LNCAP (cell line): ENCODE measurements around the gene PCNX3.

ENCODE experiments used
- CTCF ChIP-seq: fragments of 450-650 bp; IDR thresholded peaks from 2 replicates; pipeline ENCODE4 v1.5.1; 2017; ENCODE audit warnings: mild to moderate bottlenecking

PCNX3 gene

DNA sequence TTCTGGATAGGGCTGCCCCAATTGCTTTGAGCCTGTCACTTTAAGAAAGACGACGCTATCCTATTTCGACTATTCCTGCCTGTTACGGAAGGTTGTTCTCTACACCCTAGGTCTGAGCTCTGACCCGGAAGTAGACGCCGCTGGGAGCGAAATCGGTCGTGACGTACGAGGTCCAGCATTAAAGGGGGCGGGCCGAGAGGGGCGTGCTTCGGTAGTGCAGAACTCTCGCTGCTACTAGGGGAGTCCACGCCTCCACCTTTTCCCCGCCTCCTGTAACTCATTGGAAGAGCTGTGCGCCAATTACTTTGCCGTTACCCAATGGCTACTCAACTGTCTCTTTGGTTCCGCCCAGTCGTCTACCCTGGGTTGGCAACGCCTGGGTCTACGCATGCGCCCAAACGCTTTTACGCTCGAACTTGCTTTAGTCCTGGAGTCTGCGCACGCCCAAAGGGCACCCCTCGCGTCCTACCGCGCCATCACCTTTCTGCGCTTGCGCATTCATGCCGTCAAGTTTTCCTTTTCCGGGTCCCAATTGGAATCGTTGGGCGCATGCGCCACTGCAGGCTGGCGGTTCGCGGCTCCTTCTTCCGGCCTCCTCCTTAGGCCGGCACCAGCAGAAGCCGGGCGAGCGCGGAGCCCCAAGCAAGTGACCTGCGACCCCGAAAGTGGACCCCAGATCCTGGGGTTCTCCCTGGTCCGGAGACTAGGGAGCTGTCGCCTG lies at the start of gene PCNX3:
TSS of gene PCNX3 (plus strand) at position 548 of the 721 bp plus-strand sequence. CDS start 536 bp downstream, outside the sequence.
- TF ChIP-seq CTCF, result no peak

GRCh38 chr11:65569164-65569972 lies 46.2 kb upstream of the PCNX3 start:
- TF ChIP-seq CTCF, result no peak

- peak; percentile 55; the same call in 1 of the 2 replicates for TF ChIP-seq CTCF
Measured at GRCh38 chr11:65569973-65570918, 45.3 kb upstream of the PCNX3 start, which contains the start of gene ZNRD2. TSS of gene ZNRD2 (plus strand) at chr11:65570477. CDS start at chr11:65570492, 15 bp downstream.

DNA sequence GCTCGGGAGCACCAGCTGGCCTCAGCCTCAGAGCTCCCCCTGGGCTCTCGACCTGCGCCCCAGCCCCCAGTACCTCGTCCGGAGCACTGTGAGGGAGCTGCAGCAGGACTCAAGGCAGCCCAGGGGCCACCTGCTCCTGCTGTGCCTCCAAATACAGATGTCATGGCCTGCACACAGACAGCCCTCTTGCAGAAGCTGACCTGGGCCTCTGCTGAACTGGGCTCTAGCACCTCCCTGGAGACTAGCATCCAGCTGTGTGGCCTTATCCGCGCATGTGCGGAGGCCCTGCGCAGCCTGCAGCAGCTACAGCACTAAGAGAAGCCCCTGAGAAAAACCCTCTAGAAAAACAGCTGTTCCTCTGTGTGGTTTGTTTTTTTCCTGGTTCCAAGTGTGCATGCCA lies 44.2 kb upstream of the PCNX3 start:
- TF ChIP-seq CTCF, result no peak

GRCh38 chr11:65571940-65572339 lies 43.6 kb upstream of the PCNX3 start:
- TF ChIP-seq CTCF, result peak; percentile 36; the same call in 1 of the 2 replicates

DNA sequence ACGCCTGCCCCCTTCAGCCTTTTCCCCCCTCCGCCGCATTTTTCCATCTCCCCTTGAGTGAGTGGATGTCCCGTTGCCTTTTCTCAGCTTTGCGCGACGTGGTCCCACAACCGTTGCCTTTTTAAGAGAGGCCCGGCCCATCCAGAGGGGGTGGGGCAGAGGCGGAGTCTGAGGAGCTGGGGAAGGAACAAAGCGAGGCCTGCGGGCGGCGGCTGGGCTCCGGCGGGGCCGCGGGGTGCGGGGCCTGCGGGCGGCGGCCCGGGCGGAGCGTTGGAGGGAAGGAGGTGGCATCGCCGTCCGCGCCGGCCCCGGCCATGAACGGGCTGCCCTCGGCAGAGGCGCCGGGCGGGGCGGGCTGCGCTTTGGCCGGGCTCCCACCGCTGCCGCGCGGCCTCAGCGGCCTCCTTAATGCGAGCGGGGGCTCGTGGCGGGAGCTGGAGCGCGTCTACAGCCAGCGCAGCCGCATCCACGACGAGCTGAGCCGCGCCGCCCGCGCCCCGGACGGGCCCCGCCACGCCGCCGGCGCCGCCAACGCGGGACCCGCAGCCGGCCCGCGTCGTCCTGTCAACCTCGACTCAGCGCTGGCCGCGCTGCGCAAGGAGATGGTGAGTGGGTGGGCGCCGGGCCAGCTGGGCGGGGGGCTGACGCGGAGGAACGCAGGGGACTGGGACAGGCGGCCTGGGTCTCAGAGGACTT lies 43.1 kb upstream of the PCNX3 start, which contains the start of gene FAM89B:
TSS of gene FAM89B (plus strand) at position 183 of the 696 bp plus-strand sequence. CDS start at position 315, 132 bp downstream.
- TF ChIP-seq CTCF, result no peak
